PC-3 (cell line): ENCODE measurements around the gene ANKRD11. TPM values are rescaled to one million over a fixed set of nuclear protein-coding genes. Genes with fewer than 3 reads are reported as not detected.

Experiments used
- ATAC-seq: fragments of 200-7000 bp; cut with Tn5 transposase; 2 replicates; pipeline ENCODE4 v1.9.1; 2020; ENCODE audit warnings: mild to moderate bottlenecking, moderate library complexity
- BruUV-seq: library from RNA; stranded (reverse); fragments of 400-500 nt; replicated peaks from 2 replicates; lab custom pipeline; 2021; lab: Mats Ljungman, UMichigan
- CTCF ChIA-PET: fragments of 300-600 bp; sonication (Branson Sonifier 250); formaldehyde crosslinking; loops from one replicate; lab custom pipeline; 2022; ENCODE audit warnings: antibody characterized with exemption; lab: Charles Lee
- POLR2A ChIA-PET: fragments of 300-600 bp; sonication (Branson Sonifier 250); formaldehyde crosslinking; loops from one replicate; lab custom pipeline; 2022; ENCODE audit warnings: antibody characterized with exemption; ENCODE audit not compliant: unreplicated experiment; lab: Charles Lee
- DNase-seq: peaks from one replicate; pipeline ENCODE4 v3.0.0-alpha.2; 2015
- H2AFZ ChIP-seq: fragments of 300-600 bp; sonication (generic); 2 replicates; pipeline ENCODE4 v1.6.0; 2016; ENCODE audit warnings: antibody characterized with exemption, low read length
- H3F3A ChIP-seq: fragments of 300-600 bp; sonication (generic); one replicate; pipeline ENCODE4 v1.6.0; 2017; ENCODE audit warnings: antibody characterized with exemption, low read length, control low read depth, mild to moderate bottlenecking; ENCODE audit not compliant: unreplicated experiment
- H3K27ac ChIP-seq: fragments of 300-600 bp; sonication (generic); 2 replicates; pipeline ENCODE4 v1.5.1; 2016; ENCODE audit warnings: mild to moderate bottlenecking, low read length
- H3K27me3 ChIP-seq: fragments of 300-600 bp; sonication (generic); 2 replicates; pipeline ENCODE4 v1.6.1; 2016; ENCODE audit warnings: low read length, mixed read lengths
- H3K36me3 ChIP-seq: fragments of 300-600 bp; sonication (generic); 2 replicates; pipeline ENCODE4 v1.6.1; 2016; ENCODE audit warnings: low read depth, mixed run types, low read length, mixed read lengths
- H3K4me1 ChIP-seq: fragments of 300-600 bp; sonication (generic); 2 replicates; pipeline ENCODE4 v1.5.1; 2016; ENCODE audit warnings: low read length; ENCODE audit not compliant: insufficient read depth
- H3K4me2 ChIP-seq: fragments of 300-600 bp; sonication (generic); 2 replicates; pipeline ENCODE4 v1.6.0; 2016; ENCODE audit warnings: low read length
- H3K4me3 ChIP-seq: fragments of 300-600 bp; sonication (generic); 2 replicates; pipeline ENCODE4 v1.5.1; 2016; ENCODE audit warnings: mild to moderate bottlenecking, low read length, mixed read lengths
- H3K79me2 ChIP-seq: fragments of 300-600 bp; sonication (generic); 2 replicates; pipeline ENCODE4 v1.6.1; 2017; ENCODE audit warnings: low read length, mixed read lengths
- H3K9ac ChIP-seq: fragments of 300-600 bp; sonication (generic); 2 replicates; pipeline ENCODE4 v1.6.0; 2016; ENCODE audit warnings: mild to moderate bottlenecking, low read length
- H3K9me2 ChIP-seq: fragments of 300-600 bp; sonication (generic); replicated peaks from 2 replicates; pipeline ENCODE4 v1.6.1; 2016; ENCODE audit warnings: mixed run types, low read length, mixed read lengths
- H3K9me3 ChIP-seq: fragments of 300-600 bp; sonication (generic); 2 replicates; pipeline ENCODE4 v1.6.1; 2016; ENCODE audit warnings: low read length, mixed read lengths
- H4K20me1 ChIP-seq: fragments of 300-600 bp; sonication (generic); 2 replicates; pipeline ENCODE4 v1.6.1; 2016; ENCODE audit warnings: low read length, mixed read lengths
- EZH2 ChIP-seq: fragments of 300-600 bp; sonication (generic); IDR thresholded peaks from one replicate; pipeline ENCODE4 v1.6.1; 2017; ENCODE audit warnings: antibody characterized with exemption, mild to moderate bottlenecking, low read length; ENCODE audit not compliant: unreplicated experiment
- EZH2phosphoT487 ChIP-seq: fragments of 300-600 bp; sonication (generic); IDR thresholded peaks from 2 replicates; pipeline ENCODE4 v1.6.1; 2018; ENCODE audit warnings: mild to moderate bottlenecking, antibody characterized with exemption, low read length, borderline replicate concordance
- intact Hi-C: fragments of 100-400 bp; cut with micrococcal nuclease; formaldehyde crosslinking; loops from 2 replicates; pipeline ENCODE4 v1.9.0; 2023
- total RNA-seq: library from RNA; depleted of rRNA; stranded (reverse); fragments of >200 nt; gene quantifications from 2 replicates; pipeline ENCODE4 v1.2.3, GENCODE V29; 2014
- TF ChIP-seq, protein P1 (sequence below): fragments of 300-600 bp; sonication (generic); conservative IDR thresholded peaks from 2 replicates; pipeline ENCODE4 v1.5.1; 2017; ENCODE audit warnings: antibody characterized with exemption, low read depth, mild to moderate bottlenecking, low read length

ANKRD11 gene
- total RNA-seq, 1 experiment from 2014 or later: 65.0 TPM

DNA sequence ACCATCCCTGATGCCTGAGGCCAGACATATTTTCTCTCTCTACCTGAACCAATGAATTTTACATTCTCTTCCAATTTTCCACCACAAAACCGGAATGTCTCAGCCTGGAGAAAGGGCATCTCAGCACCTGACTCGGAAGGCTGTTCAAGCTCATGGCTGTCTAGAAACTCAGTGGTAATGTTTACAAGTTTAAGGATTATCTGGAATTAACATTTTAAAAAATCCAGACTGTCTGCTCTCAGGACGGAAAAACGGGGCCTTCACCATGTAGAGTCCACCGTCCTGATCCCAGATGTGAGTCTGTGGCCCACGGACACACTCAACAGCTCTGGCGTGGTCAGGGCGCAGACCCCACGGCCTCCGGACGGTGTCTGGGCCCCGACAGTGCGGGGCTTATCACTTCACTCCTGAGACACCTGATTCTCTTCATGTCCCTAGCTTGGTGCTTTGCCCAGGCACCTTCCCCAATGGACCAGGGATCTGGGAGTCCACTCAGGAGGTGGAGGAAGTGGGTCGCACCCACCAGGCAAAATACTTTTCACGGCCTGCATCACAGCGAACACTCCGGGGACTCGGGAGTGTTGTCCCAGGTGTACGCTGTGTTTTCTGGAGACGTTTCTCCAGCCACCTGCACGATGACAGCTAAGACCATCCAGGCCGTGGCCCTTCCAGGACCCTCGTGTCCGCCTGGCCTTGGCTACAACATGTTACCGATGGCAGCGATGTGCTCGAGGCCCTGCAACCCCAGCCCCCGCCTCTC lies 171.3 kb downstream of the ANKRD11 start:
- no peaks in the 10 kb centered on the region for H3K9me3 ChIP-seq
- H3K4me1 ChIP-seq: peaks cover 88% of the 10 kb centered on the region
- ATAC-seq: no peak
- intact Hi-C loops: loop anchor here (5.0 kb wide), 1 partner anchor 183 kb away; no protein-coding TSS in a partner anchor
- peak overlapping the region; percentile 88 for H3K4me2 ChIP-seq
- peak overlapping the region; percentile 91 for H3K9ac ChIP-seq
- H3K27me3 ChIP-seq: no peaks in the 10 kb centered on the region
- ChIA-PET POLR2A (no interaction called here), CTCF (interaction anchor here (0.6 kb wide), 1 partner anchor 49 kb away, joined by 3 read pairs; no protein-coding TSS in a partner anchor)
- H3K9me2 ChIP-seq: no peaks in the 10 kb centered on the region
- no peak for DNase-seq
- H2AFZ ChIP-seq: no peak overlapping the region
- H3K27ac ChIP-seq: peak overlapping the region; percentile 100
- H3K79me2 ChIP-seq: peaks cover 86% of the 10 kb centered on the region
- peak overlapping the region; percentile 66 for H3K4me3 ChIP-seq
- H3K36me3 ChIP-seq: 0 out of 2 replicates have a peak, but pooled peaks cover 4% of the 10 kb centered on the region
- peaks cover 11% of the 10 kb centered on the region for H3F3A ChIP-seq
- H4K20me1 ChIP-seq: no peaks in the 10 kb centered on the region
- TF ChIP-seq EZH2: no peak
- no peak for TF ChIP-seq EZH2phosphoT487
- TF ChIP-seq, protein P1, sequence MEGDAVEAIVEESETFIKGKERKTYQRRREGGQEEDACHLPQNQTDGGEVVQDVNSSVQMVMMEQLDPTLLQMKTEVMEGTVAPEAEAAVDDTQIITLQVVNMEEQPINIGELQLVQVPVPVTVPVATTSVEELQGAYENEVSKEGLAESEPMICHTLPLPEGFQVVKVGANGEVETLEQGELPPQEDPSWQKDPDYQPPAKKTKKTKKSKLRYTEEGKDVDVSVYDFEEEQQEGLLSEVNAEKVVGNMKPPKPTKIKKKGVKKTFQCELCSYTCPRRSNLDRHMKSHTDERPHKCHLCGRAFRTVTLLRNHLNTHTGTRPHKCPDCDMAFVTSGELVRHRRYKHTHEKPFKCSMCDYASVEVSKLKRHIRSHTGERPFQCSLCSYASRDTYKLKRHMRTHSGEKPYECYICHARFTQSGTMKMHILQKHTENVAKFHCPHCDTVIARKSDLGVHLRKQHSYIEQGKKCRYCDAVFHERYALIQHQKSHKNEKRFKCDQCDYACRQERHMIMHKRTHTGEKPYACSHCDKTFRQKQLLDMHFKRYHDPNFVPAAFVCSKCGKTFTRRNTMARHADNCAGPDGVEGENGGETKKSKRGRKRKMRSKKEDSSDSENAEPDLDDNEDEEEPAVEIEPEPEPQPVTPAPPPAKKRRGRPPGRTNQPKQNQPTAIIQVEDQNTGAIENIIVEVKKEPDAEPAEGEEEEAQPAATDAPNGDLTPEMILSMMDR: no peak
- BruUV-seq: no TSS peak

DNA sequence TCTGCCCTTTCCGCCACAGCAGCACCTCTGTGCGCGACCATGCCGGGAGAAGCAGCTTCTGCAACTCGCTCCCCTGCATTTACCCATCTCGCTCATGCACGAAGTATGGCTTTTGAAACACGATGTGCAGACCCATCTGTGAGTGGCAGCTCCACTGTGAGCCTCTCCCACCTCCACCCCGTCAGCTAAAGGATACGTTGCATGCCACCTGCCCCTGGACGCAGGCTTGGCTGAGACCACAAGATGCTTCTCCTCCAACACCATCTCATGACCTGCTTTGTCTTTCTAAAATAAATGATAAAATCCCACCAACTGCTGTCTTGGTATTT lies 172.0 kb downstream of the ANKRD11 start:
- DNase-seq: no peak
- ChIA-PET CTCF (no interaction called here), POLR2A (no interaction called here)
- H3K79me2 ChIP-seq: peaks cover 86% of the 10 kb centered on the region
- H3K9me2 ChIP-seq: no peaks in the 10 kb centered on the region
- no peaks in the 10 kb centered on the region for H3K9me3 ChIP-seq
- H3K27me3 ChIP-seq: no peaks in the 10 kb centered on the region
- no peak overlapping the region for H3K9ac ChIP-seq
- no peak for ATAC-seq
- H2AFZ ChIP-seq: no peak overlapping the region
- peak overlapping the region; percentile 2; the same call in 1 of the 2 replicates for H3K4me2 ChIP-seq
- peak overlapping the region; percentile 100 for H3K27ac ChIP-seq
- 0 out of 2 replicates have a peak, but pooled peaks cover 4% of the 10 kb centered on the region for H3K36me3 ChIP-seq
- H3K4me3 ChIP-seq: no peak overlapping the region
- no TSS peak for BruUV-seq
- intact Hi-C loops: loop anchor here (5.0 kb wide), 1 partner anchor 184 kb away; no protein-coding TSS in a partner anchor
- H4K20me1 ChIP-seq: no peaks in the 10 kb centered on the region
- H3K4me1 ChIP-seq: peaks cover 87% of the 10 kb centered on the region
- H3F3A ChIP-seq: peaks cover 11% of the 10 kb centered on the region
- TF ChIP-seq EZH2phosphoT487 (no peak), EZH2 (no peak)
- TF ChIP-seq, protein P1: no peak
